GM23338 (cell line): ENCODE results near the gene MYL11.

Source experiments
- CREB1 ChIP-seq: fragments of 250-450 bp; sonication (Bioruptor Pico); IDR thresholded peaks from 2 replicates; pipeline ENCODE4 v1.5.0; 2020; ENCODE audit warnings: low read depth, mild to moderate bottlenecking, moderate library complexity
- CTCF ChIP-seq, 2 experiments: fragments of 200-600 bp in 1 of 2; sonication (generic) in 1 of 2; conservative IDR thresholded peaks; 2 replicates each; pipeline versions ENCODE4 v1.5.1 to v1.6.1; 2016 to 2017; ENCODE audit warnings: antibody characterized with exemption in 2 of 2, low read depth in 2 of 2, mild to moderate bottlenecking in 2 of 2, moderate library complexity in 1 of 2
- ETS1 ChIP-seq: IDR thresholded peaks from 2 replicates; pipeline ENCODE4 v1.6.1; 2016; ENCODE audit warnings: antibody characterized with exemption
- EZH2 ChIP-seq: fragments of 200-600 bp; sonication (generic); IDR thresholded peaks from one replicate; pipeline ENCODE4 v1.8.0; 2017; ENCODE audit warnings: antibody characterized with exemption, mild to moderate bottlenecking, low read depth; ENCODE audit not compliant: unreplicated experiment
- EZH2phosphoT487 ChIP-seq: fragments of 200-600 bp; sonication (generic); IDR thresholded peaks from one replicate; pipeline ENCODE4 v1.8.1; 2018; ENCODE audit warnings: antibody characterized with exemption; ENCODE audit not compliant: unreplicated experiment
- JUNB ChIP-seq: IDR thresholded peaks from one replicate; pipeline ENCODE4 v1.6.1; 2016; ENCODE audit warnings: antibody characterized with exemption; ENCODE audit not compliant: unreplicated experiment
- NANOG ChIP-seq: IDR thresholded peaks from 2 replicates; pipeline ENCODE4 v1.6.1; 2016; ENCODE audit warnings: antibody characterized with exemption, borderline replicate concordance
- POLR2AphosphoS5 ChIP-seq: IDR thresholded peaks from 2 replicates; pipeline ENCODE4 v1.6.1; 2016; ENCODE audit warnings: antibody characterized with exemption, low read depth
- REST ChIP-seq: IDR thresholded peaks from one replicate; pipeline ENCODE4 v1.6.1; 2018; ENCODE audit warnings: antibody characterized with exemption; ENCODE audit not compliant: unreplicated experiment
- STAT1 ChIP-seq: IDR thresholded peaks from one replicate; pipeline ENCODE4 v1.6.1; 2016; ENCODE audit warnings: antibody characterized with exemption; ENCODE audit not compliant: unreplicated experiment
- ZNF114 ChIP-seq: fragments of 250-450 bp; sonication (Bioruptor Pico); IDR thresholded peaks from 2 replicates; pipeline ENCODE4 v1.5.0; 2020; ENCODE audit warnings: mild to moderate bottlenecking, moderate library complexity
- ZNF331 ChIP-seq: fragments of 250-450 bp; sonication (Bioruptor Pico); IDR thresholded peaks from 2 replicates; pipeline ENCODE4 v1.5.0; 2020; ENCODE audit warnings: low read depth, mild to moderate bottlenecking, moderate library complexity
- ZNF462 ChIP-seq: fragments of 250-450 bp; sonication (Bioruptor Pico); IDR thresholded peaks from 2 replicates; pipeline ENCODE4 v1.5.0; 2020; ENCODE audit warnings: mild to moderate bottlenecking, moderate library complexity

- no peak for TF ChIP-seq CTCF (conservative IDR thresholded peaks at IDR 0.05; ENCODE audit: low read depth in 2 of 2)
- TF ChIP-seq EZH2 = no peak
- TF ChIP-seq POLR2AphosphoS5 = peak; percentile 68
- no peak for TF ChIP-seq EZH2phosphoT487
- TF ChIP-seq REST = no peak
- peak; percentile 95 for TF ChIP-seq CREB1 (CRISPR knock-in tag)
- TF ChIP-seq JUNB = no peak
- no peak for TF ChIP-seq ZNF331
- no peak for TF ChIP-seq STAT1
- no peak for TF ChIP-seq NANOG
- TF ChIP-seq ZNF114 = no peak
- no peak for TF ChIP-seq ZNF462
- TF ChIP-seq ETS1 = peak; percentile 91
These were observed 19.3 kb upstream of the MYL11 start, which contains the start of gene CD2BP2 for GRCh38 chr16:30355144-30355953.
